ENCODE data around the gene ZFAND6. TPM values are rescaled to one million over a fixed set of nuclear protein-coding genes. Genes with fewer than 3 reads are reported as not detected.
"Not testable (repeated sequence)": the region's sequence is repeated elsewhere in the genome, so short reads cannot be mapped to it uniquely, and the experiment has no call there.

ZFAND6 gene
- total RNA-seq, 2 donors from 2014 or later = 103 to 167 TPM

DNA sequence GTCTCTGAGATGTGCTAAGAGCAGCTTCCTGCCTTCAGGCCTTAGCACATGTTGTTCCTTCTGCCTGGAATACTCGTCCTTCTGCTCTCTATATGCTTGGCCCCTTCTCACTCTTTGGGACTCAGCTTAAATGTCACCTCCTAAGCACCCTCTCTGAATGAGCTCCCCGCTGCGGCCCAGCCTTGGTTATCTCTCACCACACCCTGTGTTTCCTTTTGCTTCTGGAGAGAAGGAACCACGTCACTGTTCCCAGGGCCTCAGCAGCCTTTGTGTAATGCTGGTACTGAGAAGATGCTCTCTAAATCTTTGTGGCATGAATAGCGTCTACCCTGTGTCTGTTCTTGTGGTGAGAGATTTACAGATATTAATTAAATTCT is 95.5 kb downstream of the ZFAND6 start:
- intact Hi-C loops (cut with DNase I) = no loop called here
- DNase-seq (ENCODE audit: low spot score) = no peak
- TF ChIP-seq, protein P1, sequence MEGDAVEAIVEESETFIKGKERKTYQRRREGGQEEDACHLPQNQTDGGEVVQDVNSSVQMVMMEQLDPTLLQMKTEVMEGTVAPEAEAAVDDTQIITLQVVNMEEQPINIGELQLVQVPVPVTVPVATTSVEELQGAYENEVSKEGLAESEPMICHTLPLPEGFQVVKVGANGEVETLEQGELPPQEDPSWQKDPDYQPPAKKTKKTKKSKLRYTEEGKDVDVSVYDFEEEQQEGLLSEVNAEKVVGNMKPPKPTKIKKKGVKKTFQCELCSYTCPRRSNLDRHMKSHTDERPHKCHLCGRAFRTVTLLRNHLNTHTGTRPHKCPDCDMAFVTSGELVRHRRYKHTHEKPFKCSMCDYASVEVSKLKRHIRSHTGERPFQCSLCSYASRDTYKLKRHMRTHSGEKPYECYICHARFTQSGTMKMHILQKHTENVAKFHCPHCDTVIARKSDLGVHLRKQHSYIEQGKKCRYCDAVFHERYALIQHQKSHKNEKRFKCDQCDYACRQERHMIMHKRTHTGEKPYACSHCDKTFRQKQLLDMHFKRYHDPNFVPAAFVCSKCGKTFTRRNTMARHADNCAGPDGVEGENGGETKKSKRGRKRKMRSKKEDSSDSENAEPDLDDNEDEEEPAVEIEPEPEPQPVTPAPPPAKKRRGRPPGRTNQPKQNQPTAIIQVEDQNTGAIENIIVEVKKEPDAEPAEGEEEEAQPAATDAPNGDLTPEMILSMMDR (IDR thresholded peaks at IDR 0.05) = no peak
- TF ChIP-seq POLR2A (IDR thresholded peaks at IDR 0.05) (no peak), POLR2AphosphoS5 (IDR thresholded peaks at IDR 0.05) (no peak)
- Histone ChIP-seq H3K36me3 (no peaks in the 10 kb centered on the region), H3K27me3 (replicated peaks; ENCODE audit: insufficient read depth) (no peaks in the 10 kb centered on the region), H3K4me1 (replicated peaks) (peaks cover 3% of the 10 kb centered on the region), H3K4me3 (no peak overlapping the region), H3K27ac (no peak overlapping the region), H3K9me3 (no peaks in the 10 kb centered on the region)
- 83% methylated on average over 5 of the region's 5 CpGs for WGBS

GRCh38 chr15:80155378-80156175 is 96.1 kb downstream of the ZFAND6 start:
- 86% methylated on average over 16 of the region's 16 CpGs for WGBS
- intact Hi-C loops (cut with DNase I); H3K4me1 ChIP-seq (replicated peaks): not testable (repeated sequence)

GRCh38 chr15:80156176-80156720 is 96.8 kb downstream of the ZFAND6 start:
- 98% methylated on average over 8 of the region's 8 CpGs for WGBS
- H3K4me3 ChIP-seq = no peak overlapping the region
- H3K27me3 ChIP-seq (replicated peaks; ENCODE audit: insufficient read depth) = no peaks in the 10 kb centered on the region
- no peak for TF ChIP-seq POLR2AphosphoS5 (IDR thresholded peaks at IDR 0.05)
- TF ChIP-seq POLR2A (IDR thresholded peaks at IDR 0.05) = no peak
- TF ChIP-seq, protein P1 (IDR thresholded peaks at IDR 0.05) = no peak
- H3K27ac ChIP-seq = no peak overlapping the region
- intact Hi-C loops (cut with DNase I) = no loop called here
- H3K36me3 ChIP-seq = no peaks in the 10 kb centered on the region
- H3K4me1 ChIP-seq (replicated peaks) = peaks cover 3% of the 10 kb centered on the region
- no peak for DNase-seq (ENCODE audit: low spot score)
- H3K9me3 ChIP-seq = no peaks in the 10 kb centered on the region

More at GRCh38 chr15:80155378-80156175, 96.1 kb downstream of the ZFAND6 start:
- not testable (repeated sequence) for H3K27ac ChIP-seq; DNase-seq (ENCODE audit: low spot score); H3K4me3 ChIP-seq; H3K36me3 ChIP-seq; H3K27me3 ChIP-seq (replicated peaks; ENCODE audit: insufficient read depth); H3K9me3 ChIP-seq

DNA sequence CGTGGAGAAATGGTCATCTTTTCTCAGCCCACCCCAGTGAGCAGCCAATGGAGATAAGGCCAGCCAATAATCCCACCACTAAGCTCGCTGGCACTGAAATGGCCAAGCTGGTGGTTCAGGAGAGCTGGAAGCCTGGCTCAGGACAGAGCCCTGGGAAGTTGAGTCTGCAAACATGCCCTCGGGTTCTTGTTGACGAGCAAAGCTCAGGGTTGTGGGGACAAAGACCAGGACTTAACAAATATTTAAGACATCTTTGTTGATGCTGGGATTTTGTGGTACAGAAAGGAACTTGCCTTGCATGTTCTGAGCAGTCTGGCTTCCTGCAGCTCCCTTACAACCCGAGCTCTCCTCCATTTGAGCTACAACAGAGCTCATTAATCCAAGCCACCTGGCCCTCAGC is 97.7 kb downstream of the ZFAND6 start:
- TF ChIP-seq POLR2A (IDR thresholded peaks at IDR 0.05) (no peak), POLR2AphosphoS5 (IDR thresholded peaks at IDR 0.05) (no peak)
- TF ChIP-seq, protein P1 (IDR thresholded peaks at IDR 0.05) = no peak
- Histone ChIP-seq H3K9me3 (no peaks in the 10 kb centered on the region), H3K27me3 (replicated peaks; ENCODE audit: insufficient read depth) (no peaks in the 10 kb centered on the region), H3K36me3 (no peaks in the 10 kb centered on the region), H3K4me3 (no peak overlapping the region), H3K4me1 (replicated peaks) (peaks cover 3% of the 10 kb centered on the region), H3K27ac (no peak overlapping the region)
- intact Hi-C loops (cut with DNase I) = no loop called here
- WGBS = 78% methylated on average over 5 of the region's 5 CpGs
- DNase-seq (ENCODE audit: low spot score) = no peak

- H3K36me3 ChIP-seq = no peaks in the 10 kb centered on the region
- no peak for DNase-seq (ENCODE audit: low spot score)
Measured at GRCh38 chr15:80159301-80159700, 99.8 kb downstream of the ZFAND6 start.

More at GRCh38 chr15:80159301-80159700, 99.8 kb downstream of the ZFAND6 start:
- intact Hi-C loops (cut with DNase I) = no loop called here
- Histone ChIP-seq H3K4me1 (replicated peaks) (peaks cover 2% of the 10 kb centered on the region), H3K27me3 (replicated peaks; ENCODE audit: insufficient read depth) (no peaks in the 10 kb centered on the region), H3K27ac (no peak overlapping the region), H3K9me3 (no peaks in the 10 kb centered on the region), H3K4me3 (no peak overlapping the region)
- WGBS = 97% methylated on average over 5 of the region's 5 CpGs
- TF ChIP-seq POLR2AphosphoS5 (IDR thresholded peaks at IDR 0.05) (no peak), POLR2A (IDR thresholded peaks at IDR 0.05) (no peak)
- TF ChIP-seq, protein P1 (IDR thresholded peaks at IDR 0.05) = no peak

Measured in prostate gland (tissue), 2 donors.